ENCODE measurements around the gene ATXN2L. TPM values are rescaled to one million over a fixed set of nuclear protein-coding genes. Genes with fewer than 3 reads are reported as not detected.

The ATXN2L gene
- total and polyA plus RNA-seq, 2 of the 13 experiments (the other 11 are each of a cell fraction or from before 2014, with no cell fraction given): 40.8 to 55.1 TPM

GRCh38 chr16:28823873-28824716 is 1.3 kb downstream of the ATXN2L start (continued):
- TF ChIP-seq HMGA1 (CRISPR knock-in tag; conservative IDR thresholded peaks at IDR 0.05): no peak
- TF ChIP-seq NRL (CRISPR knock-in tag; IDR thresholded peaks at IDR 0.05; ENCODE audit: borderline replicate concordance): 0 out of 2 replicates have a peak, but pooled peaks have one; percentile 14
- TF ChIP-seq EEA1 (CRISPR knock-in tag; IDR thresholded peaks at IDR 0.05; ENCODE audit: borderline replicate concordance): peak; percentile 53; the same call in 1 of the 2 replicates
- no peak for TF ChIP-seq ZFP36L1 (CRISPR knock-in tag; IDR thresholded peaks at IDR 0.05)
- 0 out of 2 replicates have a peak, but pooled peaks have one; percentile 88 for TF ChIP-seq TBP (CRISPR knock-in tag; IDR thresholded peaks at IDR 0.05)
- TF ChIP-seq GLMP (CRISPR knock-in tag; IDR thresholded peaks at IDR 0.05; ENCODE audit: borderline replicate concordance): no peak
- 0 out of 2 replicates have a peak, but pooled peaks have one; percentile 38 for TF ChIP-seq ZNF326 (CRISPR knock-in tag; IDR thresholded peaks at IDR 0.05; ENCODE audit: borderline replicate concordance)
- no peak for TF ChIP-seq KLF9 (CRISPR knock-in tag; IDR thresholded peaks at IDR 0.05; ENCODE audit: low read depth)
- TF ChIP-seq PCBP2 (optimal IDR thresholded peaks at IDR 0.05; ENCODE audit: low read depth, low read length, poor library complexity, severe bottlenecking): no peak
- TF ChIP-seq HOMEZ (CRISPR knock-in tag; IDR thresholded peaks at IDR 0.05; ENCODE audit: low read depth): no peak; the same call in 1 of the 2 replicates
- no peak for TF ChIP-seq RAD51 (IDR thresholded peaks at IDR 0.05; ENCODE audit: borderline replicate concordance)
- TF ChIP-seq RBAK (CRISPR knock-in tag; IDR thresholded peaks at IDR 0.05): 0 out of 2 replicates have a peak, but pooled peaks have one; percentile 10
- TF ChIP-seq SOX5 (CRISPR knock-in tag; IDR thresholded peaks at IDR 0.05; ENCODE audit: borderline replicate concordance): no peak
- TF ChIP-seq TEAD3 (CRISPR knock-in tag; optimal IDR thresholded peaks at IDR 0.05; ENCODE audit: borderline replicate concordance): peak; percentile 13
- TF ChIP-seq PHF8 (CRISPR knock-in tag; IDR thresholded peaks at IDR 0.05): peak; percentile 86
- peak; percentile 30 for TF ChIP-seq ZNF883 (CRISPR knock-in tag; IDR thresholded peaks at IDR 0.05; ENCODE audit: not compliant biosample characterization)
- TF ChIP-seq KAT2B (IDR thresholded peaks at IDR 0.05; ENCODE audit: borderline replicate concordance, low read depth, low read length): no peak
- TF ChIP-seq TBX2 (CRISPR knock-in tag; IDR thresholded peaks at IDR 0.05; ENCODE audit: borderline replicate concordance): peak; percentile 90; the same call in 1 of the 2 replicates
- peak; percentile 58 for TF ChIP-seq GABPA (IDR thresholded peaks at IDR 0.05; ENCODE audit: low read depth, low read length)
- peak; percentile 85 for TF ChIP-seq GABPA (CRISPR knock-in tag; IDR thresholded peaks at IDR 0.05; ENCODE audit: low read depth)
- TF ChIP-seq TBX3 (IDR thresholded peaks at IDR 0.05; ENCODE audit: borderline replicate concordance): peak; percentile 54; the same call in 1 of the 2 replicates
- TF ChIP-seq ZNF501 (CRISPR knock-in tag; IDR thresholded peaks at IDR 0.05): no peak; the same call in none of the 2 replicates
- TF ChIP-seq ZBTB46 (CRISPR knock-in tag; IDR thresholded peaks at IDR 0.05; ENCODE audit: borderline replicate concordance): peak; percentile 93; the same call in 1 of the 2 replicates
- TF ChIP-seq ZNF234 (CRISPR knock-in tag; conservative IDR thresholded peaks at IDR 0.05): no peak; the same call in none of the 2 replicates
- TF ChIP-seq MAFF (IDR thresholded peaks at IDR 0.05; ENCODE audit: low read depth, low read length): no peak
- TF ChIP-seq PAF1 (CRISPR knock-in tag; IDR thresholded peaks at IDR 0.05): no peak
- no peak; the same call in none of the 2 replicates for TF ChIP-seq ZNF598 (CRISPR knock-in tag; IDR thresholded peaks at IDR 0.05; ENCODE audit: borderline replicate concordance)
